ENCODE data around the gene EFCAB14.

The EFCAB14 gene

DNA sequence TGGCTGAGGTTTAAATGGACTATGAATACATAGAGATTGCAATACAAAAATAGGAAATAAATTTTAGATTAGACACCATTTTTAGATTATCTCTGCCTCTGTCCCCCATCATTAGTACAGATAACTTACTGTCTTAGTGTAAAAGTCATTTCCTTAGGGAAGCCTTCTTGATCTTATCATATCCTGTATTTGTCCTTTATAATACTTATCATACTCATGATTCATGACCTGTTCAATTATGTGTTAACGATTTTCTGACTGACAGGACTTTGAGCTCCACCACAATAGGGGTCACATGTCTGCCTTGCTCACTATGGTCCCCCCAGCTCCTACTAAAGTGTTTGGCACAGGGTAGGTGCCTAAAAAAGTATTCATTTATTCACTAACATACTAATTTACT is 32.7 kb downstream of the EFCAB14 start:
- Histone ChIP-seq H3K27me3 (ENCODE audit: insufficient read depth, low read length) (no peaks in the 10 kb centered on the region), H3K4me3 (ENCODE audit: low read depth, low read length) (no peak overlapping the region), H3K79me2 (ENCODE audit: control insufficient read depth, insufficient read depth, low read length, unreplicated experiment) (no peaks in the 10 kb centered on the region), H3K27ac (ENCODE audit: low read depth, low read length) (no peak overlapping the region), H2AFZ (ENCODE audit: low read length, unreplicated experiment) (no peak overlapping the region), H3K4me1 (ENCODE audit: control insufficient read depth, insufficient read depth, low read length, unreplicated experiment) (peaks cover 26% of the 10 kb centered on the region), H3K36me3 (ENCODE audit: insufficient read depth, low read length) (peaks cover 31% of the 10 kb centered on the region)

DNA sequence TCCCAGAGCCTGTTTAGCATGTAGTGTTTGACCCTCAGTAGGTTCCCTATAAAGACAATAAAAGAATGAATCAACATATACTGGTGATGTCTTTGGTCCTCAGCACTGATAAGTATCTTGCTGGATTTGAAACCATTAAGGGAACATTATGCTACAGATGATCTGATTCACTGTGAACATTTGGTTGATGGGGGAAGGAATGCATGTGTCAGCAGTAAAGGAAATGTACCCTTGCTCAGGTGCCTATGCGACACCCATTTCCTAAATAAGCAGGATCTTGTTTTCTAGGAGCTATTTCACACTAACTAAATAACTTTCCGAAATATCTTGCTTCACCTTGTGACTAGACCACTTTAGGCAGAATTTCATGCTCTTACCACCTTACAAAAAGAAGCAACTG is 34.2 kb downstream of the EFCAB14 start:
- peaks cover 42% of the 10 kb centered on the region for H3K36me3 ChIP-seq (ENCODE audit: insufficient read depth, low read length)
- no peaks in the 10 kb centered on the region for H3K79me2 ChIP-seq (ENCODE audit: control insufficient read depth, insufficient read depth, low read length, unreplicated experiment)
- H2AFZ ChIP-seq (ENCODE audit: low read length, unreplicated experiment), result no peak overlapping the region
- no peaks in the 10 kb centered on the region for H3K27me3 ChIP-seq (ENCODE audit: insufficient read depth, low read length)
- H3K4me3 ChIP-seq (ENCODE audit: low read depth, low read length), result no peak overlapping the region
- peaks cover 26% of the 10 kb centered on the region for H3K4me1 ChIP-seq (ENCODE audit: control insufficient read depth, insufficient read depth, low read length, unreplicated experiment)
- no peak overlapping the region for H3K27ac ChIP-seq (ENCODE audit: low read depth, low read length)

DNA sequence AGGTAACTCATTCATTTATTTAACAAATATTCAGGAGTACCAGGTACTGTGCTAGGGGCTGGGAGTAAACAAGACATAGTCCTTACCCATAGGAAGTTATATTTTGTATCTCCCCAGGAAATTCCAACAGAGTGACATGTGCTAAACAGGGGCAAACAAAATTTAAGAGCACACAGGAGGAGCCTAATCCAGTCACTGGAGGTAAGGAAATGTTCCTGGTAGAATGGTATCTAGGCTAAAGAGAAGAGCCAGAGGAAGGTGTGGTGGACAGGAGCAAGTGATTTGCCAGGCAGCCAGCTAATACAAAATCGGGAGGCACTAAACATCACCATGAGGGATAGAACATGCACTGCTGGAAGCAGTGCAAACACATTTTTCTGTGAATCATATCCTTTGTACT is 36.9 kb downstream of the EFCAB14 start:
- Histone ChIP-seq H2AFZ (ENCODE audit: low read length, unreplicated experiment) (no peak overlapping the region), H3K79me2 (ENCODE audit: control insufficient read depth, insufficient read depth, low read length, unreplicated experiment) (no peaks in the 10 kb centered on the region), H3K27me3 (ENCODE audit: insufficient read depth, low read length) (no peaks in the 10 kb centered on the region), H3K36me3 (ENCODE audit: insufficient read depth, low read length) (peaks cover 40% of the 10 kb centered on the region), H3K4me1 (ENCODE audit: control insufficient read depth, insufficient read depth, low read length, unreplicated experiment) (peaks cover 19% of the 10 kb centered on the region), H3K27ac (ENCODE audit: low read depth, low read length) (no peak overlapping the region), H3K4me3 (ENCODE audit: low read depth, low read length) (no peak overlapping the region)

DNA sequence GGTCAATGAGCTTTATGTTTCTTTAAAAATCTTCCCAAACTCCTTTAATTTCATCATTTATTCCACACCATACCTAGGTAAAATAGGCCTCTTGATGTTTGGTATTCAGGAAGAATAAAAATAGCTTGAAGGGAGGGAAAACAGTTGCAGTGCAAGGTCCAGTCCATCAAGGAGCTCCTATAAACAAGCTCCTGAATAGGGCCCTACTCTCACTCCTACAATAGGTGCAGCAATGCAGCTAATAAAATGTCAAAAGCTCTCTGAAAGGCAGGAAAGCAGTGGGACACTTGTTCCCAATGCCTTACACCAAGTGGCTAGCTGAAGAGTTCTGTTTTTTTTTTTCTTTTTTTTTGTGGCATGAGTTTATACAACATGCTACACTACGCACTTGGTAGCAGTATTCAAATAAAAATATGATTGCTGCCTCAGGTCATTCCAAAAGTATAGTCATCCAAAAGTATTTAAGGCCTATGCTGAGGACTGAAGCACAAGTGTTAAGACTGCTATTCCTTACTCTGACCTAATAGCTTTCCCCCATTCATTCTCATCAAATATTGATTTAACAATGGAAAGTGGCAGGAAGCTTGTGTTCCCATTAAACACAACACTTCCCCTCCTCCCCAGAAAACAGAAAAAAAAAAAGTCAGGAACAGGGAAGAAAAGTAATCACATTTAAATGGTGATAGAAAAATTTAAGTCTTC is 37.4 kb downstream of the EFCAB14 start:
- no peaks in the 10 kb centered on the region for H3K27me3 ChIP-seq (ENCODE audit: insufficient read depth, low read length)
- H3K4me1 ChIP-seq (ENCODE audit: control insufficient read depth, insufficient read depth, low read length, unreplicated experiment), result peaks cover 17% of the 10 kb centered on the region
- H3K27ac ChIP-seq (ENCODE audit: low read depth, low read length), result no peak overlapping the region
- peaks cover 35% of the 10 kb centered on the region for H3K36me3 ChIP-seq (ENCODE audit: insufficient read depth, low read length)
- no peak overlapping the region for H3K4me3 ChIP-seq (ENCODE audit: low read depth, low read length)
- no peaks in the 10 kb centered on the region for H3K79me2 ChIP-seq (ENCODE audit: control insufficient read depth, insufficient read depth, low read length, unreplicated experiment)
- H2AFZ ChIP-seq (ENCODE audit: low read length, unreplicated experiment), result no peak overlapping the region

DNA sequence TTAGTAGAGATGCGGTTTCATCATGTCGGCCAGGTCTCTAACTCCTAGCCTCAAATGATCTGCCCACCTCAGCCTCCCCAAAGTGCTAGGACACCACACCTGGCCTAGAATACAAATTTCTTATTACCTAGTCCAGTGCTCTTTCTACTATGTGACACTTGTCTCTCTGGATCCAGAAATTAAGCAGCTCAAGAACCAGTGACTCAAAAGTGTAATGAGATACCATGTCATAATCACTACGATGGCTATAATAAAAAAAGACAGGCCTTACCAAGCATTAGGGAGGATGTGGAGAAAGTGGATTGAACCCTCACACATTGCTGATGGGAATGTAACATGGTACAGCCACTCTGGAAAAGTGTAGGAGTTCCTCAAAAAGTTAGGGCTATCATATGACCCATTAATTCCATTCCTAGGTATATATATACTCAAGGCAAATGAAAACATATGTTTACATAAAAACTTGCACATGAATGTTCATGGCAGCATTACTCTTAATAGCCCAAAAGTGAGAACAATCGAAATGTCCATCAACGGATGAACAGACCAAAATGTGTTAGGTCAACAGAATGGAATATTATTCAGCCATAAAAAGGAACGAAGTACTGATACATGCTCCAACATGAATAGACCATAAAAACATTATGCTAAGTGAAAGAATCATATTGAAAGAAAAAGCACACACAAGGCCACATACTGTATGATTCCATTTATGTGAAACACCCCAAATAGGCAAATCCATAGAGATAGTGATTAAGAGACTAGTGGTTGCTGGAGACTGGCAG is 38.9 kb downstream of the EFCAB14 start:
- H3K36me3 ChIP-seq (ENCODE audit: insufficient read depth, low read length), result peaks cover 31% of the 10 kb centered on the region

DNA sequence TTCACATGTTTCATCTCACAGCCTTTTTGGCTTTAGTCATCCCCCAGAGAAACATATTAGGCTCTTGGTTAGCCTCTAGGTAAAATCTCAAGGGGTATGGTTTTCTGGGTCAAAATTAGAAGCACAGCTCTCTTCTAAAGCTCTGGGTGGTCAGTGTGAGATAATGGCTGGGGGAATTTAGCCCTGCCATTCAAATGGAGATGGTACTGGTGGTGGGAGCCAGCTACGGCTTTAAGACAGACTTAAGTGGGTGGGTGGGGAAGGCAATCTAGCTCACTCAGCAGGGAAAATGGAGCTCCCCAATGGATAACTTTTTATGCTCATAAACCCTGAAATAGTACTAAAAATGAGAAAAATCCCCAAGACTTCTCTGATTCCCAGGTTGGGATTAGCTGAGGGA is 41.6 kb downstream of the EFCAB14 start:
- no peaks in the 10 kb centered on the region for H3K27me3 ChIP-seq (ENCODE audit: insufficient read depth, low read length)
- H3K79me2 ChIP-seq (ENCODE audit: control insufficient read depth, insufficient read depth, low read length, unreplicated experiment), result no peaks in the 10 kb centered on the region
- peaks cover 17% of the 10 kb centered on the region for H3K4me1 ChIP-seq (ENCODE audit: control insufficient read depth, insufficient read depth, low read length, unreplicated experiment)
- no peak overlapping the region for H3K27ac ChIP-seq (ENCODE audit: low read depth, low read length)
- H3K36me3 ChIP-seq (ENCODE audit: insufficient read depth, low read length), result peaks cover 12% of the 10 kb centered on the region
- H3K4me3 ChIP-seq (ENCODE audit: low read depth, low read length), result no peak overlapping the region
- H2AFZ ChIP-seq (ENCODE audit: low read length, unreplicated experiment), result no peak overlapping the region

More for the DNA sequence above, 38.9 kb downstream of the EFCAB14 start:
- H3K27me3 ChIP-seq (ENCODE audit: insufficient read depth, low read length), result no peaks in the 10 kb centered on the region
- H2AFZ ChIP-seq (ENCODE audit: low read length, unreplicated experiment), result no peak overlapping the region
- no peak overlapping the region for H3K27ac ChIP-seq (ENCODE audit: low read depth, low read length)
- H3K4me1 ChIP-seq (ENCODE audit: control insufficient read depth, insufficient read depth, low read length, unreplicated experiment), result peaks cover 17% of the 10 kb centered on the region
- no peak overlapping the region for H3K4me3 ChIP-seq (ENCODE audit: low read depth, low read length)
- H3K79me2 ChIP-seq (ENCODE audit: control insufficient read depth, insufficient read depth, low read length, unreplicated experiment), result no peaks in the 10 kb centered on the region

DNA sequence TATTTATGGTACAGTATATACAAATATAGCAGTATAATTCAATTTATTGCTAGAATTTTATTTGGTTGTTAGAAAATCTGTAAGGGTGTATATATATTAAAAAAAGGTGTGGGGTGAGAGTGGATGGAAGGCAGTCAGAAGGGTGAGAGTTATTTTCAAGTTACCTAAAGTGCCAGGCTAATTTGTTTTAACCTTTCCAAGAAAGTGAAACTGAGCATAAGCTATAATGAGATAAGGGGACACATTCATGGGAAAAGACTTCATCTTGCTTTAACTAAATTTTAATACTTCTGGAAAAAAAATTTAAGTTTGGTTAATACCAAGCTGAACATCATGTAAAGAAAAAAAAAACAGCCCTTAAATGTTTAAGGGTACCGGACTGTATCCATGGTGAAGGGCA is 42.4 kb downstream of the EFCAB14 start:
- Histone ChIP-seq H3K79me2 (ENCODE audit: control insufficient read depth, insufficient read depth, low read length, unreplicated experiment) (no peaks in the 10 kb centered on the region), H3K36me3 (ENCODE audit: insufficient read depth, low read length) (peaks cover 12% of the 10 kb centered on the region), H2AFZ (ENCODE audit: low read length, unreplicated experiment) (no peak overlapping the region), H3K4me3 (ENCODE audit: low read depth, low read length) (no peak overlapping the region), H3K27ac (ENCODE audit: low read depth, low read length) (no peak overlapping the region), H3K27me3 (ENCODE audit: insufficient read depth, low read length) (no peaks in the 10 kb centered on the region), H3K4me1 (ENCODE audit: control insufficient read depth, insufficient read depth, low read length, unreplicated experiment) (peaks cover 12% of the 10 kb centered on the region)

DNA sequence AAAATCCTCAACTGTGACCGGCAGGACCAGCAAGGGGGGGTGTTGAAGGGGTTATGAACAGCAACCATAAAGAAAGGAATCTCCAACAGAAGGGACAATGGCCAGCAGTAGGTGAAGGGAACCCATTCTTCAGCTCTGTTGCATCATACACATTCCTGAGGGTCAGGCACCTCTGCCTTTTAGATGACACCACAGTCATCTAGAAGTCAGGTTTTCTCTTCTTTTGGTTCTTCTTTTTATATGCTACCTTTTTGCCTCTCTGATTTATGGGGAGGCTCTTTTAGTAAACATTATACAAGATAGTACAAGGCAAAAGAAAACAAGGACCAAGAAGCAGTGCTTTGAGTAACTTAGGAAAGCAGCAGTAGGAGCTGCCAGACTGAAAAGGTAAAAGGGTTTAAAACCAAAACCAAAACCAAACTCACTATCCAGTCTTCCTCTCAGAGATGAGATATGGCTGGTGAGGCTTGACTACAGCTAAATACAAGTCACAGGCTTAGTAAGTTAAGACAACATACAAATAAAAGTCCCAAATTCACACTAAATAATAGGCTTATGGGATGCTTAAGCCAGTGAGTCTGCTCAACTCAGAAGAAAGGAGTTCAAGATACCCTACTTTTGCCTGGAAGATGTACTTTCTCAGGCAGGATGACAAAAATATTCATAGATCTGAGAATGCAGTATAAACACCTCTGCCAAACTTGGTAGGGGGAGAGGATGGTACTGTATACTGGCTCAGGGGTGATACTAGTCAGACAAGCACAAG is 43.2 kb downstream of the EFCAB14 start:
- no peaks in the 10 kb centered on the region for H3K79me2 ChIP-seq (ENCODE audit: control insufficient read depth, insufficient read depth, low read length, unreplicated experiment)
- H3K4me3 ChIP-seq (ENCODE audit: low read depth, low read length), result no peak overlapping the region
- H3K27ac ChIP-seq (ENCODE audit: low read depth, low read length), result no peak overlapping the region
- no peaks in the 10 kb centered on the region for H3K27me3 ChIP-seq (ENCODE audit: insufficient read depth, low read length)
- H3K4me1 ChIP-seq (ENCODE audit: control insufficient read depth, insufficient read depth, low read length, unreplicated experiment), result peaks cover 12% of the 10 kb centered on the region
- no peak overlapping the region for H2AFZ ChIP-seq (ENCODE audit: low read length, unreplicated experiment)
- peaks cover 10% of the 10 kb centered on the region for H3K36me3 ChIP-seq (ENCODE audit: insufficient read depth, low read length)

DNA sequence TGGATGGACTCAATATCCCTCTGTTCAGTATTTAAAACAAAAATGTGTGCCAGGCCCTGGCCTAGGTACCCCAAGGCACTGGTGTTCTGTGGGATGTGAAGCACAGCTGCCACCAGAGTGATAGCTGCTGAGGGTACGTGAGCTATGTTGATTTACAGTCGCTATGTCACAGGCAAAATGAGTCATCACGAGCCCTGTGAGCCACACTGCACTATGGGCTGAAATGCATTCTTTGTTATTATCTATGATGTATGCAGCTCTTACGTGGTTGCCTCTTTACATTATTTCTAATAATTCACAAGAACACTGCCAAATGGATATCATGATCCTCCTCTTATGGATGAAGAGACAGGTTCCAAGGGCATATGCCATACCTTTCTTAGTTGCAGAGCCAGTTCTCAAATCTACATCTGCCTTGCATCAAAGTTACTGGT is 45.1 kb downstream of the EFCAB14 start:
- no peak overlapping the region for H2AFZ ChIP-seq (ENCODE audit: low read length, unreplicated experiment)
- no peaks in the 10 kb centered on the region for H3K79me2 ChIP-seq (ENCODE audit: control insufficient read depth, insufficient read depth, low read length, unreplicated experiment)
- H3K36me3 ChIP-seq (ENCODE audit: insufficient read depth, low read length), result no peaks in the 10 kb centered on the region; the same call in 1 of the 2 replicates
- H3K27ac ChIP-seq (ENCODE audit: low read depth, low read length), result no peak overlapping the region
- H3K27me3 ChIP-seq (ENCODE audit: insufficient read depth, low read length), result no peaks in the 10 kb centered on the region
- H3K4me1 ChIP-seq (ENCODE audit: control insufficient read depth, insufficient read depth, low read length, unreplicated experiment), result peaks cover 12% of the 10 kb centered on the region
- H3K4me3 ChIP-seq (ENCODE audit: low read depth, low read length), result no peak overlapping the region

DNA sequence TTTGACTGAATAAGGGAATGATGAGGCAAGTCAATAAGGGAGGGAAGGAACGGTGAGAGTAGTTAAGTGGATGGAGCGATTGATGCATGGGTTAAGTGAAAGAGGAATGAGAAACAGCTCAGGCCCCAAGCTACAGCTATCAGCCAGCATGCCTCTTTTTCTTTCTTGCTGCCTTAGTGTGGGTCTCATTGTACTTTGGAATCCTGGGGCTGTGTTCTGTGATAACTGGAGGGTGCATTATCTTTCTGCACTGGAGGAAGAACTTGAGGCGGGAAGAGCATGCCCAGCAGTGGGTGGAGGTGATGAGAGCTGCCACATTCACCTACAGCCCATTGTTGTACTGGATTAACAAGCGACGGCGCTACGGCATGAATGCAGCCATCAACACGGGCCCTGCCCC is 46.2 kb downstream of the EFCAB14 start:
- H3K27me3 ChIP-seq (ENCODE audit: insufficient read depth, low read length), result no peaks in the 10 kb centered on the region
- no peak overlapping the region for H3K4me3 ChIP-seq (ENCODE audit: low read depth, low read length)
- H2AFZ ChIP-seq (ENCODE audit: low read length, unreplicated experiment), result no peak overlapping the region
- H3K36me3 ChIP-seq (ENCODE audit: insufficient read depth, low read length), result no peaks in the 10 kb centered on the region; the same call in 1 of the 2 replicates
- H3K27ac ChIP-seq (ENCODE audit: low read depth, low read length), result no peak overlapping the region
- peaks cover 12% of the 10 kb centered on the region for H3K4me1 ChIP-seq (ENCODE audit: control insufficient read depth, insufficient read depth, low read length, unreplicated experiment)
- peaks cover 2% of the 10 kb centered on the region for H3K79me2 ChIP-seq (ENCODE audit: control insufficient read depth, insufficient read depth, low read length, unreplicated experiment)
